Ovary (tissue), 9 donors: ENCODE measurements around the gene UQCC5. TPM values are rescaled to one million over a fixed set of nuclear protein-coding genes. Genes with fewer than 3 reads are reported as not detected.

Experiments
- DNase-seq, 5 donors: peaks; one replicate each; pipeline ENCODE4 v3.0.0-alpha.2; 2019 to 2020
- H3K27ac ChIP-seq, 2 donors: fragments of 200-600 bp; one replicate each; pipeline versions ENCODE4 v1.5.1 to v1.8.0; 2019 to 2022
- H3K27me3 ChIP-seq: fragments of 200-600 bp; one replicate; pipeline ENCODE4 v1.8.0; 2022
- H3K36me3 ChIP-seq: fragments of 200-600 bp; sonication (generic); one replicate; pipeline ENCODE4 v1.5.1; 2019
- H3K4me1 ChIP-seq: one replicate; pipeline ENCODE4 v1.8.1; 2013; ENCODE audit warnings: mild to moderate bottlenecking, moderate library complexity; ENCODE audit not compliant: insufficient read depth
- H3K4me3 ChIP-seq: fragments of 200-600 bp; sonication (generic); one replicate; pipeline ENCODE4 v1.5.1; 2017
- H3K9me3 ChIP-seq, 2 donors: fragments of 200-600 bp in 1 of 2; sonication (generic) in 1 of 2; one replicate each; pipeline versions ENCODE4 v1.5.1 to v1.8.1; 2013 to 2019; ENCODE audit warnings: mild to moderate bottlenecking in 1 of 2, moderate library complexity in 1 of 2
- CTCF ChIP-seq, 3 donors: fragments of 450-650 bp in 2 of 3; fragments of 200-600 bp in 1 of 3; IDR thresholded peaks; one replicate each; pipeline versions ENCODE4 v1.5.1 to v1.8.0; 2016 to 2022; ENCODE audit warnings: antibody characterized with exemption in 3 of 3, mild to moderate bottlenecking in 1 of 3
- EP300 ChIP-seq: sonication (generic); formaldehyde crosslinking; IDR thresholded peaks from one replicate; pipeline ENCODE4 v1.6.1; 2017; ENCODE audit warnings: antibody characterized with exemption
- POLR2A ChIP-seq: fragments of 450-650 bp; IDR thresholded peaks from one replicate; pipeline ENCODE4 v1.6.1; 2017; ENCODE audit warnings: antibody characterized with exemption, mild to moderate bottlenecking, moderate library complexity
- WGBS, 3 donors: extraction: QIAGEN DNeasy Blood & Tissue Kit in 1 of 3; methylation state at CpG; one replicate each; pipeline versions ENCODE4 v1.1.5 to v1.1.7; 2013 to 2017; 5-methylcytosine and 5-hydroxymethylcytosine counted together
- intact Hi-C, 4 donors: fragments of 100-400 bp; cut with DNase I; formaldehyde crosslinking; loops; one replicate each; pipeline versions ENCODE4 v1.11.0 to v1.15.1; 2022 to 2023
- polyA plus RNA-seq, 2 donors: library from polyadenylated mRNA; stranded (reverse); fragments of 200-250 nt in 1 of 2; fragments of 350-450 nt in 1 of 2; fragmentation: Illumina TruSeq in 1 of 2; extraction: RNeasy Lipid Tissue Mini Kit (QIAGEN cat#74804) in 1 of 2; gene quantifications; one replicate each; pipeline ENCODE4 v1.2.3, GENCODE V29; 2013 to 2014
- total RNA-seq, 7 donors: library from RNA; depleted of rRNA in 2 of 7; stranded (reverse); fragments of >200 nt in 2 of 7; fragmentation: NEBNext Ultra II Directional in 3 of 7; extraction: Animal tissue kit (Norgen Biotek cat#: 25700) in 3 of 7; gene quantifications; one replicate each; pipeline versions ENCODE4 v1.1.0 to v1.2.4, GENCODE V29; 2016 to 2023
- donor health status: DM: no; HTN: no; CAD: no; lungs with moderate emphysema.
- donor health status: DM: no; HTN: no; CAD: no.
- donor health status: Bipolar disorder and iron deficiency.
- donor health status: DM: yes; HTN: yes; CAD: no.
- donor health status: DM: no; HTN: no; CAD: no.
- donor health status: DM: yes; HTN: yes; CAD: no.

The UQCC5 gene
- total and polyA plus RNA-seq, 9 donors = 1.4 to 53.0 (median 27.4) TPM

GRCh38 chr3:52555056-52555455, 18.7 kb downstream of the UQCC5 start:
- peaks cover 24% of the 10 kb centered on the region for H3K4me1 ChIP-seq
- no peaks in the 10 kb centered on the region for H3K36me3 ChIP-seq
- no peak overlapping the region for H3K4me3 ChIP-seq
- no peak for TF ChIP-seq CTCF (IDR thresholded peaks at IDR 0.05)
- TF ChIP-seq POLR2A = no peak
- TF ChIP-seq EP300 = no peak
- H3K27ac ChIP-seq = peak overlapping the region in 1 of 2 donors; percentile 49
- H3K27me3 ChIP-seq = no peaks in the 10 kb centered on the region
- H3K9me3 ChIP-seq = no peaks in the 10 kb centered on the region
- 84 to 97% (median 91%) methylated on average over 1 of the region's 1 CpG for WGBS, 3 donors
- intact Hi-C loops = no loop called here
- no peak for DNase-seq

DNA sequence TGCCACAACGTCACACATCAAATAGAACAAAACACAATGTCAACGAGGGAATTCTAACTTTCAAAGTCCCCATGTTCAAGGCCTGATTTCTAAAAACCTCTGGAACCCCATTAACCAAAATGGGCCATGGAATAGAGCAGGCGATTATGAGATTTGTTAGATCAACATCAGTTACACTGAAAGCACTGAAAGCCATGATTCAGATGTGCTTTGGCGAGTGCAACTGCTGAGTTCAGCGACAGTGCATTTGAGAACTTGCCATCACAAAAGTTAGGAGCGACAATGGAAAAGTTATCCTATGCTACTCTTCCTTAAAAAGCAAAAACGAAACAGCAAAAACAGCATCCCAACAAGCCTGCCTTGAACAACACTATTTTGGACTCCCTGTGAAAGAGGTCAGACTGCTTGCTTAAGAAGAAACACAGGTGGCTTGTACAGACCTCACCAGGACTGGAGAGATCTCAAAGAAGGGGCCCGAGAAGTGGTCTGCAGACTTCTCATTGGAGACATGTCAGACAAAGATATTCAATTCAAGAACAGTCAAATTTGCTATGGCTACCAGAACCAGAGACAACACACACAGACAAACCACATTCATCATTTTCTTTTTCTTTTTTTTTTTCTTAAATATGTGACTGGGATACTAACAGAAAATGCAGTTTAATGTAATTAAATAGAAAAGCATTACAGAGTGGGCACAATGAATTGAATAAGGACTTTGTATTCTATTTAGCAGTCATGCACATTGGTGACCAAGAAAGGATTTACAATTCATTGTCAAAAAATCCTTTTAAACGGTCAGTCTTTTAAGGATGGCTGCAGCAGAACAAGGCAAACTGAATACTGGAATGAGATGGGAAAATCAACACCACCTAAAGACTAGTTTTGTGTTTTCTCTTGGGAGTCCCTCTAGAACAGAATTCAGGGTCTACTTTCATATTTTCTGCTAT, 20.9 kb downstream of the UQCC5 start:
- Histone ChIP-seq H3K36me3 (no peaks in the 10 kb centered on the region), H3K27ac (peak overlapping the region in 1 of 2 donors; percentile 77), H3K4me1 (peaks cover 30% of the 10 kb centered on the region), H3K4me3 (no peak overlapping the region), H3K27me3 (no peaks in the 10 kb centered on the region), H3K9me3 (no peaks in the 10 kb centered on the region)
- 32 to 50% (median 33%) methylated on average over 9 of the region's 9 CpGs for WGBS, 3 donors
- intact Hi-C loops = no loop called here
- TF ChIP-seq CTCF (IDR thresholded peaks at IDR 0.05) = no peak
- TF ChIP-seq EP300 = no peak
- no peak for TF ChIP-seq POLR2A
- DNase-seq = no peak

GRCh38 chr3:52558436-52558835, 22.0 kb downstream of the UQCC5 start:
- Histone ChIP-seq H3K9me3 (no peaks in the 10 kb centered on the region), H3K4me1 (peaks cover 30% of the 10 kb centered on the region), H3K27ac (no peak overlapping the region), H3K27me3 (no peaks in the 10 kb centered on the region), H3K36me3 (no peaks in the 10 kb centered on the region), H3K4me3 (no peak overlapping the region)
- no peak for TF ChIP-seq EP300
- TF ChIP-seq POLR2A = no peak
- intact Hi-C loops = no loop called here
- 95 to 99% (median 97%) methylated on average over 5 of the region's 5 CpGs for WGBS, 3 donors
- no peak for DNase-seq

GRCh38 chr3:52561028-52561747, 24.8 kb downstream of the UQCC5 start:
- intact Hi-C loops = no loop called here
- peak overlapping the region in 1 of 2 donors; percentile 22 for H3K27ac ChIP-seq
- H3K4me3 ChIP-seq = no peak overlapping the region
- DNase-seq = peak in 1 of 5 donors; percentile 35
- TF ChIP-seq EP300 = no peak
- no peak for TF ChIP-seq CTCF (IDR thresholded peaks at IDR 0.05)
- no peak for TF ChIP-seq POLR2A
- no peaks in the 10 kb centered on the region for H3K9me3 ChIP-seq
- peaks cover 20% of the 10 kb centered on the region for H3K4me1 ChIP-seq
- H3K27me3 ChIP-seq = no peaks in the 10 kb centered on the region
- no peaks in the 10 kb centered on the region for H3K36me3 ChIP-seq
- 28 to 69% (median 41%) methylated on average over 4 of the region's 4 CpGs for WGBS, 3 donors
